ENCODE results near the gene OLFM1.

The OLFM1 gene

DNA sequence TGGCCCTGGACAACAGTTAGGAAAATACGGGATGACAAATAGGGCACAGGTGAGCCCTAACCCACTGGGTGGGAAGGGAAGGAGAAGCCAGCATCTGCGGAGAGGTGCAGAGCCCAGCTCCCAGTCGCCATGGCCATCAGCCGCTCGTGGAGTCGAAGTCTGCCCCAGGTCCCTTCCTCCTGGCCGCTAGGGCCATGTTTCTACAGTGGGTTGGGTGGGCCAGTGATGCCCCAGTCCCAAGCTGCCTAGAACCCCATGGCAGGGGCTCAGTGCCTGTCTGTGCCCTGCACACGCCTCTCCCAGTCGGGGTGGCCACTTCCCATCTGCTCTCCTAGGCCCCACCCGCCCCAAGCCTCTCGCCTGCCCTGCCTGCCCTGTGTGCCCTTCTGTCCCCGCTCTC is 34.8 kb downstream of the OLFM1 start:
- no peak for DNase-seq (ENCODE audit: low read depth)
- no peak overlapping the region for H3K4me3 ChIP-seq (ENCODE audit: control insufficient read depth, low read depth, low read length)
- TF ChIP-seq, protein P1, sequence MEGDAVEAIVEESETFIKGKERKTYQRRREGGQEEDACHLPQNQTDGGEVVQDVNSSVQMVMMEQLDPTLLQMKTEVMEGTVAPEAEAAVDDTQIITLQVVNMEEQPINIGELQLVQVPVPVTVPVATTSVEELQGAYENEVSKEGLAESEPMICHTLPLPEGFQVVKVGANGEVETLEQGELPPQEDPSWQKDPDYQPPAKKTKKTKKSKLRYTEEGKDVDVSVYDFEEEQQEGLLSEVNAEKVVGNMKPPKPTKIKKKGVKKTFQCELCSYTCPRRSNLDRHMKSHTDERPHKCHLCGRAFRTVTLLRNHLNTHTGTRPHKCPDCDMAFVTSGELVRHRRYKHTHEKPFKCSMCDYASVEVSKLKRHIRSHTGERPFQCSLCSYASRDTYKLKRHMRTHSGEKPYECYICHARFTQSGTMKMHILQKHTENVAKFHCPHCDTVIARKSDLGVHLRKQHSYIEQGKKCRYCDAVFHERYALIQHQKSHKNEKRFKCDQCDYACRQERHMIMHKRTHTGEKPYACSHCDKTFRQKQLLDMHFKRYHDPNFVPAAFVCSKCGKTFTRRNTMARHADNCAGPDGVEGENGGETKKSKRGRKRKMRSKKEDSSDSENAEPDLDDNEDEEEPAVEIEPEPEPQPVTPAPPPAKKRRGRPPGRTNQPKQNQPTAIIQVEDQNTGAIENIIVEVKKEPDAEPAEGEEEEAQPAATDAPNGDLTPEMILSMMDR (conservative IDR thresholded peaks at IDR 0.05; ENCODE audit: control insufficient read depth, insufficient read depth, low read depth, low read length): no peak

DNA sequence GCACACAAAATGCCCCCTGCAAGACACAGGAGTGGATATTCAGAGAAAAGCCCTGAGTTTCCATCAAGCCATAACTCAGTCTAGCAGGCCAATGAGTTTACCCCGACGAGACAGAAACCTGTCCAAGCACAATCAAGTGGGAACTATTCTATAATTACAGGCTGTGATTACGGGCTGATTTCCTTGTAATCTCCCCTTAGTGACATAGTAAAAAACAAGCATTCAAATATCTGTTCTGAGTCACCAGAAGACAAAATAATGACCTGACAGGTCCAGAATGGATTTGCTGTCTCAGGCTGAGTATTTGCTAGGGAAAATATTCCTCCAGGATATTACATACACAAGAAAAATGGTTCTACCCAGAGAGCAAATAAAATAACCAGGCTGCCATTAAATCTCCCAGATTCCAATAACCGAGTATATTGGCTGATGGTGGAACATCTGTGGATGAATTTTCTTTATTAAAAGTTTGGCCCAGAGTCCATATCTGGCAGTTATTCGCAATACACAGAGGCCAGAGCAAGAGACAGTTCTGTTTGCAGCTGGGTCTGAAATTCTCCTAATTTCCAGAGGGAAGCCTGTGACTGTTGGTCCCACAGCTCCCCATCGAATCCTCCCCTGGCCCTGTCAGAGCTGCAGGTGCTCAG is 35.8 kb downstream of the OLFM1 start:
- no peak overlapping the region for H3K4me3 ChIP-seq (ENCODE audit: control insufficient read depth, low read depth, low read length)
- TF ChIP-seq, protein P1 (conservative IDR thresholded peaks at IDR 0.05; ENCODE audit: control insufficient read depth, insufficient read depth, low read depth, low read length): no peak
- no peak for DNase-seq (ENCODE audit: low read depth)

DNA sequence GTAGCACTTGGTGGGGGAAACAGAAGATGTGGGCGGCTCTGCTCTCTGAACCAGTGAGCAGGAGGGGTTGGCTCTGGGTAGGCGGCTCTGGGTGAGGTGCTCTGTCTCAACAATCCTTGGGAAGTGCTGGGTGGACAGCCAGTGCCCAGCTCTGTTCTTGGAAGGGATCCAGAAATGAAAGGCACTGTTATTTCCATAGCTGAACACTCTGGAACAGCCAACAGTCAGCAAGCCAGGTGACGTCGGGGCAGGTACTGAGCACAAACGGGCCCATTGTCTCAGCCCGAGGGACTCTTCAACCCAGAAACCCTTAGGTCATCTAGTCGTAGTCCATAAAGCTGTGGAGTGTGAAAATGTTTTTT is 36.3 kb downstream of the OLFM1 start:
- DNase-seq (ENCODE audit: low read depth): no peak
- H3K4me3 ChIP-seq (ENCODE audit: control insufficient read depth, low read depth, low read length): no peak overlapping the region
- TF ChIP-seq, protein P1 (conservative IDR thresholded peaks at IDR 0.05; ENCODE audit: control insufficient read depth, insufficient read depth, low read depth, low read length): no peak

DNA sequence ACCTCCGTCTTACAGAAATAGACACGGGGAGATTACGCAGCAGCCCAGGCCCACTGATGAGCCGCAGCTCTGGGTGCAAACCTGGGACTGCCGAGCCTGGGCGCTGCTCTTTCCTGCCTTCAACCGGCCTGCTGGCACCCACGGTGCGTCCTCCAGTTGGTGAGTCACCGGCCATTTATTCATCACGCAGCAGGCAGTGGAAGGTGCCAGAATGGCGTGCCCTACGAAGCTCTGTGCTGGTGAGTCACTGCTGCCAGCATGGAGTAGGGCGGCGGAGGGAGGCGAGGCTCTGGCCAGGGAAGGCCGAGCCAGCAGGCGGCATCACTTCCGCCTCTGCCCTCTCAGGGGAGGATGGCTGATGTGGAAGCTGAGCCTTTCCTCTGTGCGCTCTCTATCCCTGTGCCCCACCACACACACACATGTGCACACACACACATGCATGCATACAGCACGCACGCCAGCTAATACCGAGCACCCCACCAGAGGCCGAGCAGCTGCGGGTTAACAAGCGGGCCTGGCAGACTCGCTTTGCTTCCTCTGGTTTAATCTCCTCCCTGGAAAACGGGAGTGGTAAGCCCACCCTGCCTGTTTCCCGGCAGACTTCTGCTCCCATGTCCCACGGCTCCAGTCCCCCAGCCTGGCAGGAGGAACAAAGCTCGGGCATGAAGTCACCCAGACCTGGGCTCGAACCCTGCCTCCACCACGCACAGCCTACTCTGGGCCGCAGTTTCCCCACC is 39.2 kb downstream of the OLFM1 start:
- no peak overlapping the region for H3K4me3 ChIP-seq (ENCODE audit: control insufficient read depth, low read depth, low read length)
- TF ChIP-seq, protein P1 (conservative IDR thresholded peaks at IDR 0.05; ENCODE audit: control insufficient read depth, insufficient read depth, low read depth, low read length): no peak
- peak; percentile 8 for DNase-seq (ENCODE audit: low read depth)

DNA sequence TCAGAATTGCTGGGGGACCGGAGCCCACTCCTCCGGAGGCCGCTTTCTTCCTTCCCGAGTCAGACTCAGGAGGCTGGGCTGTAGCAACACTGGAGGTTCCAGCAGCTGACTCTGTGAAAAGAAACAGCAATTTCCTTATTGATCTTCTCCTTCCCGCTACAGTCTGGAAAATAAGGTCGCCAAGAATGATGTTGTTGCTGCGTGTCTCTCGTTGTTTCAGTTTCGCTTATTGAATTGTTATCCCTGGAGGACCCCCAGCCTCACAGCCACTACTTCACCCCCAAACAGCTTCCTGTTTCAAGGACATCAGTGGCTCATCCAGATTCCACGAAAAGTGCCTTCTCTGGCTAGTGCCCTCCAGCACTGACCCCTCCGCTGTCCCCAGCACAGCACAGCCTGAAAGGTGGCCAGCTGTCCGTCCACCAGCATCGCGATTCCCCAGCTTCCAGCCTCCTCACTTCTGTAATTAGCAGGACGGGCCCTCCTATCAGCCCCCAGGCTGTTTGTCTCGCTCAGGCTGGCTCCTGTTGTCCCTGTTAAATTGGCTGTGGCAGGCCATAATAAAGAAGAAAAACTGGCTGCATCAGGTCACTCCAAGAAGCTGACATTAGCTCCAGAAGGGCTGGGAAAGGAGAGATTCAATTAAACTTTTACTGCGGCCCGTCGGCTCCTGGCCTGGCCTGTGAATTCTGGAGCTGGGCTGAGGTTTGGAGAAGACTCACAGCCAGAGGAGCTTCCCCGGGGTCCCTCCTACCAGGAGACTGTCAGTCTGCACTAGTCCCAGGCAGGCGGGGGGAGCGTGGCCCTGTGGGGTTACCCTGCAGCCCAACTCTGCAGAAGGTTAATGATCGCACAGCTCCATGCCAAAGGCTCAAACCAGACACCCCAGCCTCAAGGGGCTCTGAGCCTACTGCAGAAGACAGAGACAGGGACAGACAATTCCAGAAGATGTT is 40.5 kb downstream of the OLFM1 start:
- TF ChIP-seq, protein P1 (conservative IDR thresholded peaks at IDR 0.05; ENCODE audit: control insufficient read depth, insufficient read depth, low read depth, low read length): no peak
- no peak overlapping the region for H3K4me3 ChIP-seq (ENCODE audit: control insufficient read depth, low read depth, low read length)
- DNase-seq (ENCODE audit: low read depth): no peak

DNA sequence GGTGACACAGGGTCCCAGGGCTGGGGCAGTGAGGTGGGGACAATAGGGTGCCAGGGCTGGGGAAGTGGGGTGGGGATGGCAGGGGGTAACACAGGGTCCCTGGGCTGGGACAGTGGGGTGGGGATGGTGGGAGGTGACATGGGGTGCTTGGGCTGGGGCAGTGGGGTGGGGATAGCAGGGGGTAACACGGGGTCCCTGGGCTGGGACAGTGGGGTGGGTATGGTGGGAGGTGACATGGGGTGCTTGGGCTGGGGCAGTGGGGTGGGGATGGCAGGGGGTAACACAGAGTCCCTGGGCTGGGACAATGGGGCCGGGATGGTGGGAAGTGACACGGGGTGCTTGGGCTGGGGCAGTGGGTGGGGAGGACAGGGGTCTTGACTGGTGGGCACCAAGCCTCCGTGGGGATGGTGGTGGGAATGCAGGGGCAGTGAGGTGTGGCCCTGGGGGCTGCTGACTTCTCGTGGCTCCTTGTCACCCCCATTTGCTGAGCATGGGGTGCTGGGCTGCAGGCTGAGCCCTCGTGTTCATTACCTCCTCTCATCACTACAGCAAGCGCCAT is 41.7 kb downstream of the OLFM1 start:
- H3K4me3 ChIP-seq (ENCODE audit: control insufficient read depth, low read depth, low read length): no peak overlapping the region
- no peak for DNase-seq (ENCODE audit: low read depth)
- TF ChIP-seq, protein P1 (conservative IDR thresholded peaks at IDR 0.05; ENCODE audit: control insufficient read depth, insufficient read depth, low read depth, low read length): no peak
